Vagina (tissue), 2 donors: ENCODE data around the gene GOLGA3. TPM values are rescaled to one million over a fixed set of nuclear protein-coding genes. Genes with fewer than 3 reads are reported as not detected.

Experiments
- DNase-seq, 2 donors: peaks; one replicate each; pipeline ENCODE4 v3.0.0-alpha.2; 2017; ENCODE audit errors: extremely low spot score in 2 of 2
- H3K27ac ChIP-seq: fragments of 200-600 bp; sonication (generic); one replicate; pipeline ENCODE4 v1.5.1; 2019
- H3K27me3 ChIP-seq: fragments of 200-600 bp; sonication (generic); one replicate; pipeline ENCODE4 v1.5.1; 2019
- H3K36me3 ChIP-seq, 2 donors: fragments of 200-600 bp; sonication (generic); one replicate each; pipeline ENCODE4 v1.5.1; 2017 to 2019
- H3K4me1 ChIP-seq: fragments of 200-600 bp; sonication (generic); one replicate; pipeline ENCODE4 v1.5.1; 2019
- H3K4me3 ChIP-seq, 2 donors: fragments of 200-600 bp; sonication (generic); 1 replicate in 1 of 2; 2 replicates in 1 of 2; pipeline ENCODE4 v1.5.1; 2016 to 2019
- H3K9me3 ChIP-seq: fragments of 200-600 bp; sonication (generic); one replicate; pipeline ENCODE4 v1.5.1; 2019
- CTCF ChIP-seq, 3 experiments: fragments of 450-650 bp in 2 of 3; fragments of 200-600 bp in 1 of 3; sonication (generic) in 1 of 3; IDR thresholded peaks; one replicate each; pipeline ENCODE4 v1.5.1; 2017 to 2019; ENCODE audit warnings: antibody characterized with exemption in 3 of 3, mild to moderate bottlenecking in 2 of 3, moderate library complexity in 2 of 3
- POLR2A ChIP-seq, 2 donors: fragments of 450-650 bp; IDR thresholded peaks; one replicate each; pipeline ENCODE4 v1.6.1; 2017; ENCODE audit warnings: antibody characterized with exemption in 2 of 2, mild to moderate bottlenecking in 2 of 2, moderate library complexity in 2 of 2
- POLR2AphosphoS5 ChIP-seq, 2 donors: sonication (generic); formaldehyde crosslinking; IDR thresholded peaks; one replicate each; pipeline ENCODE4 v1.9.0; 2017; ENCODE audit warnings: antibody characterized with exemption in 2 of 2, mild to moderate bottlenecking in 2 of 2, low read depth in 1 of 2; ENCODE audit not compliant: insufficient read depth in 1 of 2
- intact Hi-C: fragments of 100-400 bp; cut with DNase I; formaldehyde crosslinking; loops from one replicate; pipeline ENCODE4 v1.15.1; 2023
- total RNA-seq: library from RNA; depleted of rRNA; stranded (reverse); fragments of >200 nt; gene quantifications from one replicate; pipeline ENCODE4 v1.2.3, GENCODE V29; 2016

The GOLGA3 gene
- total RNA-seq, 1 donor from 2014 or later = 49.8 TPM

DNA sequence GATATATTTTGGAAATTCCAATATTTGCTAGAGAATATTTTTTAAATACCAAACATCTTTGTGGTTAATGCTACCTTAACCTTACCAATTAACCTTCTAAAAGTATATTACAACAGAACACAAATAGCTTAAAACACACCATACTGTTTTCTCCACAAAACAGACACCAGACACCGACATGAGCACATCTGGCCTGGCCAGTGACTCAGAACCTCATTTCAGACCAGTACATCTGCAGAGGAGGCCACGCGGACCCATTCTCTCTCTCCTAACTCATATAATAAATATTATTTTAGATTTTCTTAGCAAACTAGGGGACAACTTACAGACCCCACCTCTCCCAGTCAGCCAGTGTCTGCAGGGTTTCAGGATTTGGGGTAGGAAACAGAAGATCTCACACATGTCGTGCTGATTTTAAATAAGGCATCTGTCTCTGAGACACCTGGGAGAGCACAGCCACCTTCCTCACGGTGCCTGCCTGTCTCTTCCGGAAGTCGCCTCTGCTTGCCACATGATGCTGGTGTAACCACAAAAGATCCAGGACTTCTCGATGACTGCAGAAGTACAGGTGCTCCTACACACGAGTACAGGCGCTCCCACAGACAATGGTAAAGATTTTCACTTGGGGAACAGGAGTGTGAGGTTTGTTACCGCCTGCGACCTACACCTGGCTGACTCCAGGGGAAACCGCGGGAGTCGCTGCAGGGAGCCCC, 57.4 kb downstream of the GOLGA3 start:
- Histone ChIP-seq H3K4me1 (peaks cover 7% of the 10 kb centered on the region), H3K27ac (no peak overlapping the region), H3K9me3 (no peaks in the 10 kb centered on the region), H3K4me3 (no peak overlapping the region), H3K27me3 (no peaks in the 10 kb centered on the region), H3K36me3 (peaks cover 0 to 47% of the 10 kb centered on the region in 2 donors)
- intact Hi-C loops = no loop called here
- no peak for TF ChIP-seq CTCF (IDR thresholded peaks at IDR 0.05)
- TF ChIP-seq POLR2A (IDR thresholded peaks at IDR 0.05) = no peak
- no peak for TF ChIP-seq POLR2AphosphoS5 (IDR thresholded peaks at IDR 0.05; ENCODE audit: insufficient read depth in 1 of 2, low read depth in 1 of 2)
- DNase-seq = no peak

- peaks cover 16% of the 10 kb centered on the region for H3K4me1 ChIP-seq
- H3K27me3 ChIP-seq = no peaks in the 10 kb centered on the region
- TF ChIP-seq POLR2AphosphoS5 (IDR thresholded peaks at IDR 0.05; ENCODE audit: insufficient read depth in 1 of 2, low read depth in 1 of 2) (no peak), POLR2A (IDR thresholded peaks at IDR 0.05) (no peak), CTCF (IDR thresholded peaks at IDR 0.05) (no peak)
- DNase-seq = no peak
- no peak overlapping the region for H3K27ac ChIP-seq
- no peak overlapping the region for H3K4me3 ChIP-seq
- peaks cover 0 to 7% of the 10 kb centered on the region in 2 donors for H3K36me3 ChIP-seq
- H3K9me3 ChIP-seq = no peaks in the 10 kb centered on the region
- intact Hi-C loops = no loop called here
These were observed 62.1 kb downstream of the GOLGA3 start for GRCh38 chr12:132766380-132767085.

- DNase-seq = no peak
- intact Hi-C loops = no loop called here
- Histone ChIP-seq H3K27me3 (no peaks in the 10 kb centered on the region), H3K36me3 (no peaks in the 10 kb centered on the region), H3K4me3 (no peak overlapping the region), H3K27ac (no peak overlapping the region), H3K4me1 (peaks cover 24% of the 10 kb centered on the region), H3K9me3 (no peaks in the 10 kb centered on the region)
- TF ChIP-seq POLR2A (IDR thresholded peaks at IDR 0.05) (no peak), POLR2AphosphoS5 (IDR thresholded peaks at IDR 0.05; ENCODE audit: insufficient read depth in 1 of 2, low read depth in 1 of 2) (no peak), CTCF (IDR thresholded peaks at IDR 0.05) (no peak)
These were observed 63.3 kb downstream of the GOLGA3 start for GRCh38 chr12:132765361-132765760.

DNA sequence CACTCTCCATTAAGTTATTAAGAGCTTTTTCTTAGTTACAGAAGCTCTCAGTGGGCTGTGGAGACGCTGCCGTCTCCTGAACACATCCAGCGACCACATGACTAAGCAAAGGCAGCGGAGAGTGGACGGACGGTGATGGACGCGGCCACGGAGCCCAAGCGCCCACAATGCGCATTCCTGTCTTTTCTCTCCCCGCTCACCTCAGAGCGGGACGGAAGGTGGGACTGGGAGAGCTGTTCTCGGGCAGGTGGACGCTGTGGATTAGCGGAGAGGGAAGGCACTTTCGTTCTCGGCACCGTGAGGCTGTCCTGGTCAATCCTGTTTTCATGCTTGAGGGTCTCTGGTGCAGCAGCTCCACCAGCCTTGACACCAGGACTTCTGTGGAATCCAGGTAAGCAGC, 64.4 kb downstream of the GOLGA3 start:
- H3K27ac ChIP-seq = no peak overlapping the region
- intact Hi-C loops = loop anchor here (5.0 kb wide), 1 partner anchor 143 kb away; no protein-coding TSS in a partner anchor
- H3K36me3 ChIP-seq = no peaks in the 10 kb centered on the region
- TF ChIP-seq POLR2AphosphoS5 (IDR thresholded peaks at IDR 0.05; ENCODE audit: insufficient read depth in 1 of 2, low read depth in 1 of 2) = no peak
- no peak overlapping the region for H3K4me3 ChIP-seq
- peaks cover 35% of the 10 kb centered on the region for H3K4me1 ChIP-seq
- no peaks in the 10 kb centered on the region for H3K27me3 ChIP-seq
- H3K9me3 ChIP-seq = no peaks in the 10 kb centered on the region
- DNase-seq = no peak

DNA sequence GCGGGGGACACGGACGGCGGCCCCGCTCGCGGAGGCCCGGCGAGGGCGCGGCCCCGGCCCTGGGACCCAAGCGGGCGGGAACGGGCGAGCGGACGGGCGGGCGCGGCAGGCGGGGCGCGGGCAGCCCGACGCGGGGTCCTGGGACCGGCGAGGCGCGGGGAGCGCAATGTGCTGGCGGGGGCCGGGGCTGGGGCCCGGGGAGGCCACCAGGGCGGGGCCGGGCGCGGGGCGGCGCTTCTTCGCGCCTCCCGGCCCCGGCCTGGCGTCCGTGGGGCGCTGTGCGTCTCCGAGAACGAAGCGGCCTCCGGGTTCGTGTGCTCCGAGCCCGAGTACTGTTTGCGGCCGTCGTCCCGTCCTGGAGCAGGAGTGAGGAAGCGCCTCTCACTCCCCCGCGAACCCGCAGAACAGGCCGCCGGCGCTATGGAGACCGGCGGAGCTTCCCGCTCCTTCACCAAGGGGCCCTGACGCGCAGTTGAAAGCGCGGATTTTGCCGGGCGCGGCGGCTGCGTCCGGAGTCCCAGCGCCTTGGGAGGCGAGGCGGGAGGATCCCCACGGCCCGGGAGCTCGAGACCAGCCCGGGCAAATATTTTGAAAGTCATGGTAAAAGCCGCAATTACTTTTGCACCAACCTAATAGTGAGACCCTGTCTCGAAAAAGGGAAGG, 66.6 kb downstream of the GOLGA3 start:
- H3K36me3 ChIP-seq = no peaks in the 10 kb centered on the region
- no peak for DNase-seq
- intact Hi-C loops = loop anchor here (2.0 to 5.0 kb wide), 2 partner anchors 67 to 145 kb away; partner anchors contain the start of gene GOLGA3
- no peaks in the 10 kb centered on the region for H3K27me3 ChIP-seq
- H3K9me3 ChIP-seq = no peaks in the 10 kb centered on the region
- peak overlapping the region; percentile 78 to 98 for H3K4me3 ChIP-seq
- TF ChIP-seq POLR2AphosphoS5 (IDR thresholded peaks at IDR 0.05; ENCODE audit: insufficient read depth in 1 of 2, low read depth in 1 of 2) (peak in 1 of 2 donors; percentile 82), POLR2A (IDR thresholded peaks at IDR 0.05) (peak in 1 of 2 donors; percentile 55), CTCF (IDR thresholded peaks at IDR 0.05) (no peak)
- H3K4me1 ChIP-seq = peaks cover 31% of the 10 kb centered on the region
- peak overlapping the region; percentile 94 for H3K27ac ChIP-seq
